Nephron (organoid): ENCODE data around the gene AJAP1.
"Not testable (repeated sequence)": the region's sequence is repeated elsewhere in the genome, so short reads cannot be mapped to it uniquely, and the experiment has no call there.

ENCODE experiments used
- H3K27ac Mint-ChIP-seq, 3 experiments: 2 replicates each; pipeline ENCODE4 v1.8.0; 2020; ENCODE audit warnings: mixed read lengths in 3 of 3, mild to moderate bottlenecking in 2 of 3, moderate library complexity in 1 of 3
- H3K27me3 Mint-ChIP-seq: 2 replicates; pipeline ENCODE4 v1.8.0; 2021; ENCODE audit warnings: low read depth, mild to moderate bottlenecking, moderate library complexity, mixed read lengths
- H3K36me3 Mint-ChIP-seq: 2 replicates; pipeline ENCODE4 v1.8.0; 2020; ENCODE audit warnings: low read depth, mixed read lengths
- H3K4me1 Mint-ChIP-seq: 2 replicates; pipeline ENCODE4 v1.8.0; 2020; ENCODE audit warnings: mixed read lengths
- H3K4me3 Mint-ChIP-seq, 3 experiments: 2 replicates each; pipeline ENCODE4 v1.8.0; 2020; ENCODE audit warnings: mild to moderate bottlenecking in 3 of 3, mixed read lengths in 3 of 3, moderate library complexity in 2 of 3
- H3K9me3 Mint-ChIP-seq: 2 replicates; pipeline ENCODE4 v1.8.0; 2020; ENCODE audit warnings: mixed read lengths
- CTCF ChIP-seq, 3 experiments: fragments of 200-600 bp; sonication (generic); IDR thresholded peaks; one replicate each; pipeline ENCODE4 v1.5.0; 2021; ENCODE audit warnings: antibody characterized with exemption in 3 of 3; ENCODE audit not compliant: unreplicated experiment in 3 of 3

Gene AJAP1

GRCh38 chr1:4614371-4615137, 39.9 kb upstream of the AJAP1 start:
- H3K27ac Mint-ChIP-seq: no peak overlapping the region
- no peaks in the 10 kb centered on the region for H3K36me3 Mint-ChIP-seq
- H3K4me1 Mint-ChIP-seq: peaks cover 4% of the 10 kb centered on the region
- H3K4me3 Mint-ChIP-seq: no peak overlapping the region
- TF ChIP-seq CTCF (IDR thresholded peaks at IDR 0.05; ENCODE audit: unreplicated experiment in 3 of 3): no peak
- peaks cover 10% of the 10 kb centered on the region for H3K27me3 Mint-ChIP-seq
- peaks cover 12% of the 10 kb centered on the region for H3K9me3 Mint-ChIP-seq

- Mint-ChIP-seq H3K4me1 (peaks cover 4% of the 10 kb centered on the region), H3K9me3 (peaks cover 12% of the 10 kb centered on the region), H3K27ac (no peak overlapping the region), H3K27me3 (peaks cover 10% of the 10 kb centered on the region), H3K36me3 (no peaks in the 10 kb centered on the region), H3K4me3 (no peak overlapping the region)
- no peak for TF ChIP-seq CTCF (IDR thresholded peaks at IDR 0.05; ENCODE audit: unreplicated experiment in 3 of 3)
Observed at GRCh38 chr1:4615138-4615470, 39.3 kb upstream of the AJAP1 start.

GRCh38 chr1:4615501-4615900, 38.9 kb upstream of the AJAP1 start:
- TF ChIP-seq CTCF (IDR thresholded peaks at IDR 0.05; ENCODE audit: unreplicated experiment in 3 of 3): no peak
- peaks cover 11% of the 10 kb centered on the region for H3K9me3 Mint-ChIP-seq
- H3K4me3 Mint-ChIP-seq: no peak overlapping the region
- H3K36me3 Mint-ChIP-seq: no peaks in the 10 kb centered on the region
- no peak overlapping the region for H3K27ac Mint-ChIP-seq
- peaks cover 4% of the 10 kb centered on the region for H3K4me1 Mint-ChIP-seq
- peaks cover 10% of the 10 kb centered on the region for H3K27me3 Mint-ChIP-seq

- TF ChIP-seq CTCF (IDR thresholded peaks at IDR 0.05; ENCODE audit: unreplicated experiment in 3 of 3): no peak
- Mint-ChIP-seq H3K27ac (no peak overlapping the region), H3K4me3 (no peak overlapping the region), H3K4me1 (peaks cover 4% of the 10 kb centered on the region), H3K36me3 (no peaks in the 10 kb centered on the region), H3K9me3 (peaks cover 3% of the 10 kb centered on the region), H3K27me3 (peaks cover 10% of the 10 kb centered on the region)
Observed at GRCh38 chr1:4616831-4617465, 37.5 kb upstream of the AJAP1 start.

GRCh38 chr1:4617506-4617905, 36.9 kb upstream of the AJAP1 start:
- H3K27me3 Mint-ChIP-seq: peaks cover 8% of the 10 kb centered on the region
- no peak overlapping the region for H3K4me3 Mint-ChIP-seq
- no peaks in the 10 kb centered on the region for H3K36me3 Mint-ChIP-seq
- TF ChIP-seq CTCF (IDR thresholded peaks at IDR 0.05; ENCODE audit: unreplicated experiment in 3 of 3): no peak
- H3K9me3 Mint-ChIP-seq: peaks cover 3% of the 10 kb centered on the region
- H3K27ac Mint-ChIP-seq: no peak overlapping the region
- H3K4me1 Mint-ChIP-seq: peaks cover 4% of the 10 kb centered on the region

GRCh38 chr1:4618827-4619226, 35.6 kb upstream of the AJAP1 start:
- not testable (repeated sequence) for H3K4me3 Mint-ChIP-seq, H3K27ac Mint-ChIP-seq, H3K4me1 Mint-ChIP-seq, H3K9me3 Mint-ChIP-seq, H3K36me3 Mint-ChIP-seq, H3K27me3 Mint-ChIP-seq
